ENCODE data around the gene PREP.

Gene PREP

GRCh38 chr6:105294129-105294528 is 108.8 kb downstream of the PREP start:
- TF ChIP-seq, protein P1, sequence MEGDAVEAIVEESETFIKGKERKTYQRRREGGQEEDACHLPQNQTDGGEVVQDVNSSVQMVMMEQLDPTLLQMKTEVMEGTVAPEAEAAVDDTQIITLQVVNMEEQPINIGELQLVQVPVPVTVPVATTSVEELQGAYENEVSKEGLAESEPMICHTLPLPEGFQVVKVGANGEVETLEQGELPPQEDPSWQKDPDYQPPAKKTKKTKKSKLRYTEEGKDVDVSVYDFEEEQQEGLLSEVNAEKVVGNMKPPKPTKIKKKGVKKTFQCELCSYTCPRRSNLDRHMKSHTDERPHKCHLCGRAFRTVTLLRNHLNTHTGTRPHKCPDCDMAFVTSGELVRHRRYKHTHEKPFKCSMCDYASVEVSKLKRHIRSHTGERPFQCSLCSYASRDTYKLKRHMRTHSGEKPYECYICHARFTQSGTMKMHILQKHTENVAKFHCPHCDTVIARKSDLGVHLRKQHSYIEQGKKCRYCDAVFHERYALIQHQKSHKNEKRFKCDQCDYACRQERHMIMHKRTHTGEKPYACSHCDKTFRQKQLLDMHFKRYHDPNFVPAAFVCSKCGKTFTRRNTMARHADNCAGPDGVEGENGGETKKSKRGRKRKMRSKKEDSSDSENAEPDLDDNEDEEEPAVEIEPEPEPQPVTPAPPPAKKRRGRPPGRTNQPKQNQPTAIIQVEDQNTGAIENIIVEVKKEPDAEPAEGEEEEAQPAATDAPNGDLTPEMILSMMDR (IDR thresholded peaks at IDR 0.05; ENCODE audit: low read depth, low read length, missing control alignments), result no peak
- no peak for DNase-seq (ENCODE audit: extremely low read depth, low read depth)

GRCh38 chr6:105292689-105293339 is 110.1 kb downstream of the PREP start:
- H3K4me3 ChIP-seq (replicated peaks; ENCODE audit: low read depth, low read length), result no peak overlapping the region
- TF ChIP-seq, protein P1 (IDR thresholded peaks at IDR 0.05; ENCODE audit: low read depth, low read length, missing control alignments), result no peak
- DNase-seq (ENCODE audit: extremely low read depth, low read depth), result no peak

More at GRCh38 chr6:105294129-105294528, 108.8 kb downstream of the PREP start:
- H3K4me3 ChIP-seq (replicated peaks; ENCODE audit: low read depth, low read length), result no peak overlapping the region

GRCh38 chr6:105291525-105291924 is 111.4 kb downstream of the PREP start:
- TF ChIP-seq, protein P1 (IDR thresholded peaks at IDR 0.05; ENCODE audit: low read depth, low read length, missing control alignments), result no peak
- DNase-seq (ENCODE audit: extremely low read depth, low read depth), result no peak
- no peak overlapping the region for H3K4me3 ChIP-seq (replicated peaks; ENCODE audit: low read depth, low read length)

- no peak overlapping the region for H3K4me3 ChIP-seq (replicated peaks; ENCODE audit: low read depth, low read length)
- TF ChIP-seq, protein P1 (IDR thresholded peaks at IDR 0.05; ENCODE audit: low read depth, low read length, missing control alignments), result no peak
- no peak for DNase-seq (ENCODE audit: extremely low read depth, low read depth)
Observed at GRCh38 chr6:105282631-105283585, 120.0 kb downstream of the PREP start.

DNA sequence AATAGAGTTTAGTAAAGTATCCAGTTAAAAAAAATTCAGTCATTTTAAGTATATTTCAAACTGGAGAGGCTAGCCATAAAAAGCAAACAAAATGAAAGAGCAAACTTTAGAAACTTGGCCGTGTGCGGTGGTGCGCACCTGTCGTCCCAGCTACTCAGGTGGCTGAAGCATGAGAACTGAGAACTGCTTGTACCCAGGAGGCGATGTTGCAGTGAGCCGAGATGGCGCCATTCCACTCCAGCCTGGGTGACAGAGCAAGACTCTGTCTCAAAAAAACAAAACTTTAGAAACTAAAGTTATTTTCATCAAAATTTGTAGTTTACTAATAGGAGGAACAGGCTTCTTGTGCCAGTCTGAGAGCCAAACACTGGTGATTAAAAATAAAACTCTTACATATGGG is 122.8 kb downstream of the PREP start:
- TF ChIP-seq, protein P1 (IDR thresholded peaks at IDR 0.05; ENCODE audit: low read depth, low read length, missing control alignments), result no peak
- H3K4me3 ChIP-seq (replicated peaks; ENCODE audit: low read depth, low read length), result no peak overlapping the region
- DNase-seq (ENCODE audit: extremely low read depth, low read depth), result no peak

GRCh38 chr6:105279463-105279862 is 123.4 kb downstream of the PREP start:
- no peak overlapping the region for H3K4me3 ChIP-seq (replicated peaks; ENCODE audit: low read depth, low read length)
- TF ChIP-seq, protein P1 (IDR thresholded peaks at IDR 0.05; ENCODE audit: low read depth, low read length, missing control alignments), result no peak
- no peak for DNase-seq (ENCODE audit: extremely low read depth, low read depth)
